Stimulated activated naive B cell treated with anti-CD40 and anti-IgM and Interleukin-4, amounts not matched to agents 10 μg/mL and 1 μg/mL and 100 μg/mL, for 72 hours (primary cell): ENCODE data around the gene CCDC186.
A peak's percentile ranks its signal among the peaks of the same experiment; 100 is the strongest.

Experiments used
- ATAC-seq, 2 donors: fragments of 150-1000 bp; cut with Tn5 transposase; replicated peaks; 2 replicates each; pipeline ENCODE4 v1.10.0; 2021; ENCODE audit warnings: moderate library complexity in 1 of 2
- DNase-seq: peaks from one replicate; pipeline ENCODE4 v3.0.0; 2021
- H3K27ac Mint-ChIP-seq: one replicate; pipeline ENCODE4 v1.8.0; 2022; ENCODE audit warnings: mild to moderate bottlenecking, mixed read lengths
- H3K27me3 Mint-ChIP-seq, 2 donors: one replicate each; pipeline ENCODE4 v1.8.0; 2022; ENCODE audit warnings: mixed read lengths in 2 of 2
- H3K36me3 Mint-ChIP-seq, 2 donors: one replicate each; pipeline ENCODE4 v1.8.0; 2022; ENCODE audit warnings: mixed read lengths in 2 of 2, mild to moderate bottlenecking in 1 of 2
- H3K4me1 Mint-ChIP-seq, 2 donors: one replicate each; pipeline ENCODE4 v1.8.0; 2022; ENCODE audit warnings: mixed read lengths in 2 of 2, mild to moderate bottlenecking in 1 of 2
- H3K4me3 Mint-ChIP-seq, 2 donors: one replicate each; pipeline ENCODE4 v1.8.0; 2022; ENCODE audit warnings: mild to moderate bottlenecking in 2 of 2, mixed read lengths in 2 of 2, moderate library complexity in 1 of 2
- H3K9me3 Mint-ChIP-seq, 2 donors: one replicate each; pipeline ENCODE4 v1.8.0; 2022; ENCODE audit warnings: mixed read lengths in 2 of 2, mild to moderate bottlenecking in 1 of 2

The CCDC186 gene

GRCh38 chr10:114117728-114118127, 56.3 kb downstream of the CCDC186 start:
- peaks cover 12 to 13% of the 10 kb centered on the region in 2 donors for H3K36me3 Mint-ChIP-seq
- H3K27me3 Mint-ChIP-seq, result no peaks in the 10 kb centered on the region
- no peaks in the 10 kb centered on the region for H3K4me1 Mint-ChIP-seq
- H3K9me3 Mint-ChIP-seq, result no peaks in the 10 kb centered on the region
- no peak overlapping the region for H3K27ac Mint-ChIP-seq
- DNase-seq, result no peak
- H3K4me3 Mint-ChIP-seq, result no peak overlapping the region
- no peak for ATAC-seq

GRCh38 chr10:114115661-114116445, 58.1 kb downstream of the CCDC186 start:
- no peak for DNase-seq
- no peaks in the 10 kb centered on the region for H3K9me3 Mint-ChIP-seq
- H3K27ac Mint-ChIP-seq, result no peak overlapping the region
- no peaks in the 10 kb centered on the region for H3K27me3 Mint-ChIP-seq
- no peak for ATAC-seq
- H3K36me3 Mint-ChIP-seq, result peaks cover 8 to 9% of the 10 kb centered on the region in 2 donors
- no peak overlapping the region for H3K4me3 Mint-ChIP-seq
- no peaks in the 10 kb centered on the region for H3K4me1 Mint-ChIP-seq

- no peaks in the 10 kb centered on the region for H3K36me3 Mint-ChIP-seq
- DNase-seq (no peak), ATAC-seq (no peak)
- peaks cover 9 to 15% of the 10 kb centered on the region in 2 donors for H3K4me1 Mint-ChIP-seq
- H3K27ac Mint-ChIP-seq, result no peak overlapping the region
- H3K4me3 Mint-ChIP-seq, result no peak overlapping the region
- no peaks in the 10 kb centered on the region for H3K27me3 Mint-ChIP-seq
- no peaks in the 10 kb centered on the region for H3K9me3 Mint-ChIP-seq
Measured at GRCh38 chr10:114110174-114110972, 63.6 kb downstream of the CCDC186 start.

GRCh38 chr10:114103284-114103683, 70.7 kb downstream of the CCDC186 start:
- peaks cover 0 to 15% of the 10 kb centered on the region in 2 donors for H3K27me3 Mint-ChIP-seq
- H3K4me1 Mint-ChIP-seq, result peaks cover 30 to 42% of the 10 kb centered on the region in 2 donors
- H3K4me3 Mint-ChIP-seq, result no peak overlapping the region
- H3K9me3 Mint-ChIP-seq, result peaks cover 0 to 3% of the 10 kb centered on the region in 2 donors
- DNase-seq (no peak), ATAC-seq (no peak)
- peaks cover 0 to 4% of the 10 kb centered on the region in 2 donors for H3K36me3 Mint-ChIP-seq
- no peak overlapping the region for H3K27ac Mint-ChIP-seq

- no peak overlapping the region for H3K4me3 Mint-ChIP-seq
- no peak overlapping the region for H3K27ac Mint-ChIP-seq
- no peak for ATAC-seq
- DNase-seq, result no peak
- peaks cover 0 to 3% of the 10 kb centered on the region in 2 donors for H3K9me3 Mint-ChIP-seq
- peaks cover 0 to 15% of the 10 kb centered on the region in 2 donors for H3K27me3 Mint-ChIP-seq
- H3K4me1 Mint-ChIP-seq, result peaks cover 33 to 49% of the 10 kb centered on the region in 2 donors
- H3K36me3 Mint-ChIP-seq, result peaks cover 0 to 4% of the 10 kb centered on the region in 2 donors
Measured at GRCh38 chr10:114102256-114102655, 71.7 kb downstream of the CCDC186 start.

- Mint-ChIP-seq H3K4me1 (peaks cover 44 to 61% of the 10 kb centered on the region in 2 donors), H3K4me3 (peak overlapping the region; percentile 76 to 86), H3K27ac (peak overlapping the region; percentile 76), H3K27me3 (peaks cover 0 to 15% of the 10 kb centered on the region in 2 donors), H3K36me3 (peaks cover 0 to 4% of the 10 kb centered on the region in 2 donors), H3K9me3 (peaks cover 0 to 3% of the 10 kb centered on the region in 2 donors)
- DNase-seq (no peak), ATAC-seq (peak; percentile 38 to 75)
Measured at GRCh38 chr10:114100848-114101741, 72.9 kb downstream of the CCDC186 start.

GRCh38 chr10:114096864-114097263, 77.1 kb downstream of the CCDC186 start:
- Mint-ChIP-seq H3K27ac (peak overlapping the region; percentile 33), H3K4me1 (peaks cover 62 to 79% of the 10 kb centered on the region in 2 donors)
- ATAC-seq, result no peak

GRCh38 chr10:114095559-114096337, 78.3 kb downstream of the CCDC186 start:
- Mint-ChIP-seq H3K36me3 (peaks cover 12 to 16% of the 10 kb centered on the region in 2 donors), H3K4me3 (peak overlapping the region; percentile 66 to 70), H3K4me1 (peaks cover 56 to 69% of the 10 kb centered on the region in 2 donors), H3K27ac (peak overlapping the region; percentile 77), H3K27me3 (peaks cover 0 to 8% of the 10 kb centered on the region in 2 donors), H3K9me3 (peaks cover 3 to 8% of the 10 kb centered on the region in 2 donors)
- DNase-seq, result no peak
- peak; percentile 64 to 65 for ATAC-seq

More at GRCh38 chr10:114096864-114097263, 77.1 kb downstream of the CCDC186 start:
- DNase-seq, result no peak
- peak overlapping the region in 1 of 2 donors; percentile 46 for H3K4me3 Mint-ChIP-seq
- H3K36me3 Mint-ChIP-seq, result peaks cover 10 to 16% of the 10 kb centered on the region in 2 donors
- peaks cover 0 to 15% of the 10 kb centered on the region in 2 donors for H3K27me3 Mint-ChIP-seq
- H3K9me3 Mint-ChIP-seq, result peaks cover 3 to 8% of the 10 kb centered on the region in 2 donors

GRCh38 chr10:114094795-114095194, 79.2 kb downstream of the CCDC186 start:
- H3K27ac Mint-ChIP-seq, result peak overlapping the region; percentile 87
- ATAC-seq, result peak; percentile 76 to 84
- H3K4me1 Mint-ChIP-seq, result peaks cover 46 to 59% of the 10 kb centered on the region in 2 donors
- no peaks in the 10 kb centered on the region for H3K27me3 Mint-ChIP-seq
- H3K36me3 Mint-ChIP-seq, result peaks cover 12% of the 10 kb centered on the region in 2 donors
- H3K9me3 Mint-ChIP-seq, result peaks cover 3 to 5% of the 10 kb centered on the region in 2 donors
- H3K4me3 Mint-ChIP-seq, result peak overlapping the region; percentile 58 to 66
- peak; percentile 43 for DNase-seq

GRCh38 chr10:114087655-114088054, 86.3 kb downstream of the CCDC186 start:
- Mint-ChIP-seq H3K4me1 (peaks cover 0 to 2% of the 10 kb centered on the region in 2 donors), H3K4me3 (no peak overlapping the region), H3K9me3 (no peaks in the 10 kb centered on the region), H3K36me3 (peaks cover 0 to 2% of the 10 kb centered on the region in 2 donors), H3K27me3 (no peaks in the 10 kb centered on the region), H3K27ac (no peak overlapping the region)
- no peak for ATAC-seq
- DNase-seq, result no peak

GRCh38 chr10:114087255-114087654, 86.7 kb downstream of the CCDC186 start:
- Mint-ChIP-seq H3K27ac (no peak overlapping the region), H3K27me3 (no peaks in the 10 kb centered on the region), H3K9me3 (no peaks in the 10 kb centered on the region), H3K4me1 (peaks cover 0 to 2% of the 10 kb centered on the region in 2 donors), H3K4me3 (no peak overlapping the region), H3K36me3 (peaks cover 0 to 2% of the 10 kb centered on the region in 2 donors)
- no peak for DNase-seq
- ATAC-seq, result no peak

- H3K4me3 Mint-ChIP-seq, result no peak overlapping the region
- ATAC-seq, result no peak
- H3K9me3 Mint-ChIP-seq, result peaks cover 0 to 1% of the 10 kb centered on the region in 2 donors
- no peak for DNase-seq
- H3K27me3 Mint-ChIP-seq, result peaks cover 0 to 5% of the 10 kb centered on the region in 2 donors
- peaks cover 5 to 9% of the 10 kb centered on the region in 2 donors for H3K4me1 Mint-ChIP-seq
- peaks cover 0 to 2% of the 10 kb centered on the region in 2 donors for H3K36me3 Mint-ChIP-seq
- no peak overlapping the region for H3K27ac Mint-ChIP-seq
Measured at GRCh38 chr10:114084215-114084614, 89.8 kb downstream of the CCDC186 start.

- no peak overlapping the region for H3K27ac Mint-ChIP-seq
- peaks cover 5 to 12% of the 10 kb centered on the region in 2 donors for H3K4me1 Mint-ChIP-seq
- peaks cover 0 to 1% of the 10 kb centered on the region in 2 donors for H3K9me3 Mint-ChIP-seq
- DNase-seq, result no peak
- H3K36me3 Mint-ChIP-seq, result peaks cover 0 to 2% of the 10 kb centered on the region in 2 donors
- peaks cover 0 to 5% of the 10 kb centered on the region in 2 donors for H3K27me3 Mint-ChIP-seq
- H3K4me3 Mint-ChIP-seq, result no peak overlapping the region
- ATAC-seq, result no peak
Measured at GRCh38 chr10:114083040-114083439, 91.0 kb downstream of the CCDC186 start.
